GM06990 (cell line): ENCODE measurements around the gene CKS1B.
"Not testable (repeated sequence)": the region's sequence is repeated elsewhere in the genome, so short reads cannot be mapped to it uniquely, and the experiment has no call there.

ENCODE experiments used
- DNase-seq: peaks from one replicate; pipeline ENCODE4 v3.0.0-alpha.2; 2011; ENCODE audit not compliant: insufficient read length; ENCODE audit errors: extremely low read depth
- H3K27me3 ChIP-seq: replicated peaks from 2 replicates; pipeline ENCODE4 v1.6.0; 2011; ENCODE audit warnings: low read length; ENCODE audit not compliant: control insufficient read depth, insufficient read depth
- H3K36me3 ChIP-seq: 2 replicates; pipeline ENCODE4 v1.5.1; 2011; ENCODE audit warnings: low read length; ENCODE audit not compliant: control insufficient read depth, insufficient read depth
- H3K4me3 ChIP-seq: replicated peaks from 2 replicates; pipeline ENCODE4 v1.5.1; 2011; ENCODE audit warnings: low read depth, mild to moderate bottlenecking, control low read depth, low read length
- TF ChIP-seq, protein P1 (sequence below): IDR thresholded peaks from 2 replicates; pipeline ENCODE4 v1.5.1; 2011; ENCODE audit warnings: low read length, control low read depth, mild to moderate bottlenecking, inconsistent platforms; ENCODE audit not compliant: insufficient read depth, poor library complexity, severe bottlenecking

CKS1B gene

DNA sequence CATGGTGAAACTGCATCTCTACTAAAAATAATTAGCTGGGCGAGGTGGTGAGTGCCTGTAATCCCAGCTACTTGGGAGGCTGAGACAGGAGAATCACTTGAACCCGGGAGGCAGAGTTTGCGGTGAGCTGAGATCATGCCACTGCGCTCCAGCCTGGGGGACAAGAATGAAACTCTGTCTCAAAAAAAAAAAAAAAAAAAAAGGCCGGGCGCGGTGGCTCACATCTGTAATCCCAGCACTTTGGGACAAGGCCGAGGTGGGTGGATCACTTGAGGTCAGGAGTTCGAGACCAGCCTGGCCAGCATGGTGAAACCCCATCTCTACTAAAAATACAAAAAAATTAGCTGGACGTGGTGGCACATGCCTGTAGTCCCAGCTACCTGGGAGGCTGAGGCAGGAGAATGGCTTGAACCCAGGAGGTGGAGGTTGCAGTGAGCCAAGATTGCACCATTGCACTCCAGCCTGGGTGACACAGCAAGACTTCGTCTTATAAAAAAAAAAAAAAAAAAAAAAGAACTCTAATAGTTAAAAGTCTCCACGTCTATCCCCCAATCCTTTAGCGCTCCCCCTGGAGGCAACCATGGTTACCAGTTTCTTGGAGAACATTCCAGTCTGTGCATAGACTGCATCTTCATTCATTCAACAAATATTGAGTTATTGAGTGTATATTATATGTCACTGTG lies 21.0 kb downstream of the CKS1B start:
- DNase-seq, H3K27me3 ChIP-seq, H3K4me3 ChIP-seq, H3K36me3 ChIP-seq: not testable (repeated sequence)
- TF ChIP-seq, protein P1, sequence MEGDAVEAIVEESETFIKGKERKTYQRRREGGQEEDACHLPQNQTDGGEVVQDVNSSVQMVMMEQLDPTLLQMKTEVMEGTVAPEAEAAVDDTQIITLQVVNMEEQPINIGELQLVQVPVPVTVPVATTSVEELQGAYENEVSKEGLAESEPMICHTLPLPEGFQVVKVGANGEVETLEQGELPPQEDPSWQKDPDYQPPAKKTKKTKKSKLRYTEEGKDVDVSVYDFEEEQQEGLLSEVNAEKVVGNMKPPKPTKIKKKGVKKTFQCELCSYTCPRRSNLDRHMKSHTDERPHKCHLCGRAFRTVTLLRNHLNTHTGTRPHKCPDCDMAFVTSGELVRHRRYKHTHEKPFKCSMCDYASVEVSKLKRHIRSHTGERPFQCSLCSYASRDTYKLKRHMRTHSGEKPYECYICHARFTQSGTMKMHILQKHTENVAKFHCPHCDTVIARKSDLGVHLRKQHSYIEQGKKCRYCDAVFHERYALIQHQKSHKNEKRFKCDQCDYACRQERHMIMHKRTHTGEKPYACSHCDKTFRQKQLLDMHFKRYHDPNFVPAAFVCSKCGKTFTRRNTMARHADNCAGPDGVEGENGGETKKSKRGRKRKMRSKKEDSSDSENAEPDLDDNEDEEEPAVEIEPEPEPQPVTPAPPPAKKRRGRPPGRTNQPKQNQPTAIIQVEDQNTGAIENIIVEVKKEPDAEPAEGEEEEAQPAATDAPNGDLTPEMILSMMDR = peak; percentile 41

DNA sequence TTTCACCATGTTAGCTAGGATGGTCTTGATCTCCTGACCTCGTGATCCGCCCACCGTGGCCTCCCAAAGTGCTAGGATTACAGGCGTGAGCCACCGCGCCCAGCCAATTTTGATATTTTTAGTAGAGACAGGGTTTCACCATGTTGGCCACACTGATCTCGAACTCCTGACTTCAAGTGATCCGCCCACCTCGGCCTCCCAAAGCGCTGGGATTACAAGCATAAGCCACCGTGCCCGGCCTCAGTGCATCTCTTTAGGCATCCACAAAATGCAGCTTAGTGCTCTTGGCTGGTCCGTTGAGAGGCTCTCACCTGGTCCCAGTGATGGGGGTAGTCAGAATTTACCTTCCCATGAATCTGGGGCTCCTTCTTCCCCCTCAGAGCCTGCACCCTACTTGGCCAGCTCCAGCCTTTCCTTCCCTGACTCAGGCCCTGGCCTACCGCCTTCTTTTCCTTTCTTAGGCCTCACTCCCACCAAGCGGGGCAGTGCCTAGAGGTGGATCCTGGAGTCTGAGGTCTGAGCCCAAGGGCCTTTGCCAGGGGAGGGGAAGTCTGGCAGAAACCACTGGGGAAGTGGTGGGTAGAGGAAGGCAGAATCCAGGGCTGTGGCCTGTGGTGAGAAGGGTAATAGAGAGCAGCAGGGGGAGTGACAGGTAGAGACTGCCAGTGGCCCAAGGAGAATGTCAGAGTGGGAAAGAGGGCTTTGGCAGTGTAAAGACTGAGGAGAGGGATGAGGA lies 22.7 kb downstream of the CKS1B start:
- Histone ChIP-seq H3K4me3 (no peak overlapping the region), H3K36me3 (peaks cover 2% of the 10 kb centered on the region), H3K27me3 (no peaks in the 10 kb centered on the region)
- no peak for DNase-seq
- TF ChIP-seq, protein P1 = no peak

GRCh38 chr1:154998201-154998780 lies 23.8 kb downstream of the CKS1B start:
- Histone ChIP-seq H3K36me3 (no peaks in the 10 kb centered on the region; the same call in 1 of the 2 replicates), H3K27me3 (no peaks in the 10 kb centered on the region), H3K4me3 (peak overlapping the region; percentile 96; the same call in 1 of the 2 replicates)
- no peak for DNase-seq
- TF ChIP-seq, protein P1 = peak; percentile 33

DNA sequence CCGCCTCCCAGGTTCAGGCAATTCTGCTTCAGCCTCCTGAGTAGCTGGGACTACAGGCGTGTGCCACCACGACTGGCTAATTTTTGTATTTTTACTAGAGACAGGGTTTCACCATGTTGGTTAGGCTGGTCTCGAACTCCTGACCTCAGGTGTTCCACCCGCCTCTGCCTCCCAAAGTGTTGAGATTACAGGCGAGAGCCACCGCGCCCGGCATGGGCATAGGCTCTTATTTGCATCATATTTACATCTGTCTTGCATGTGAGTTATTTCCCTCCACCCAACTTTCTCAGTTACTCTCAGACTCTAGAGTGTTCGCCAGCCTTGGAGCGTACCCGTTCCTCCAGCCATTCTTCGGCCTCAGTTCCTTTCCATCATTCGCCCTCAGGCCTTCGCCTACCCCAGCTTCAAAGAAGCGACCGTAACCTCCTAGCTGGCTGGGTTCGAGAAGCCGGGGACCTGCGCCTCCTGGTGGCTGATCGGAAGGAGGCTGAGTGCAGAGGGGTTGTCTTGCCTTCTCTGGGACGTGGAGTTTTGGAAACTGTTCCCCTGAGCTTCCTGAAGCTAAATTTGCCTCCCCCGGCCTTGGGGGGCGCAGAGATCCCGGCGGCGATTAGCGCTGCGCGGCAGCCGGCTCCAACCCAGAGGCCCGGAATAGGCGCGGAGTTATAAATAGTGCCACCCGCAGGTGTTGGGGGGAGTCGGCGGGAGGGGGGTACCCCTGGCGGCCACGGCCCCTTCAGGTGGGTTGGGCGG lies 24.5 kb downstream of the CKS1B start:
- H3K36me3 ChIP-seq = no peaks in the 10 kb centered on the region; the same call in 1 of the 2 replicates
- TF ChIP-seq, protein P1 = peak; percentile 96
- DNase-seq = peak; percentile 85
- H3K27me3 ChIP-seq = no peaks in the 10 kb centered on the region
- peak overlapping the region; percentile 96 for H3K4me3 ChIP-seq

GRCh38 chr1:154999571-155000410 lies 25.3 kb downstream of the CKS1B start:
- TF ChIP-seq, protein P1 = no peak
- no peaks in the 10 kb centered on the region for H3K27me3 ChIP-seq
- no peaks in the 10 kb centered on the region for H3K36me3 ChIP-seq
- peak; percentile 83 for DNase-seq
- H3K4me3 ChIP-seq = peak overlapping the region; percentile 96
